ENCODE results near the gene CTDNEP1. TPM values are rescaled to one million over a fixed set of nuclear protein-coding genes. Genes with fewer than 3 reads are reported as not detected.

Gene CTDNEP1
- total and polyA plus RNA-seq, 2 donors (not counting 3 experiments of a cell fraction or from before 2014, with no cell fraction given), result 130 to 143 TPM

DNA sequence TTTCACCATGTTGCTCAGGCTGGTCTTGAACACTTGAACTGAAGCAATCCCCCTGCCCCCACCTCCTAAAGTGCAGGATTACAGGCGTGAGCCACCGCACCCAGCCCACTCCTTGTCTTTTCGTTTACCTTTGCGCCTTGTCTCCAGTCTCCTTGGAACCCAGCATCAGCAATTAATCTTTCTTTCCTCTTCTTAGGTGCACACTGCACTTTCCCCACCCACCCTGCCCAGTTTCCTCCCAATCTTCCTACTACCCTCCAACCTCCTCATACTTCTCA is 12.2 kb upstream of the CTDNEP1 start:
- no peak for TF ChIP-seq MYC (IDR thresholded peaks at IDR 0.05; ENCODE audit: low read depth, low read length)
- TF ChIP-seq JUN (IDR thresholded peaks at IDR 0.05; ENCODE audit: borderline replicate concordance, insufficient read depth, insufficient read length, low read depth), result no peak
- TF ChIP-seq GATA2 (IDR thresholded peaks at IDR 0.05; ENCODE audit: insufficient read depth, insufficient read length, low read depth, low read length), result no peak
- Histone ChIP-seq H3K9ac (replicated peaks; ENCODE audit: extremely low read depth, insufficient read depth, low read length) (no peak overlapping the region), H3K79me2 (ENCODE audit: control insufficient read depth, insufficient read depth, low read length) (no peaks in the 10 kb centered on the region), H3K9me3 (replicated peaks; ENCODE audit: control insufficient read depth, insufficient read depth, low read length) (no peaks in the 10 kb centered on the region), H3K36me3 (ENCODE audit: control insufficient read depth in 2 of 2, extremely low read depth in 1 of 2, insufficient read depth in 2 of 2, low read length in 2 of 2) (peaks cover 0 to 3% of the 10 kb centered on the region in 2 experiments), H3K4me1 (ENCODE audit: control insufficient read depth, extremely low read depth, insufficient read depth, low read length) (peaks cover 26% of the 10 kb centered on the region), H4K20me1 (replicated peaks; ENCODE audit: control insufficient read depth, extremely low read depth, insufficient read depth, low read length) (no peaks in the 10 kb centered on the region), H2AFZ (ENCODE audit: low read depth, low read length) (no peak overlapping the region), H3K4me2 (ENCODE audit: insufficient read depth, low read length) (no peak overlapping the region), H3K27ac (ENCODE audit: insufficient read depth, low read depth, low read length) (no peak overlapping the region), H3K4me3 (replicated peaks in 1 of 3; ENCODE audit: insufficient read depth in 1 of 3, low read depth in 1 of 3, low read length in 3 of 3) (no peak overlapping the region), H3K27me3 (ENCODE audit: control insufficient read depth in 2 of 2, insufficient read depth in 2 of 2, low read length in 2 of 2) (no peaks in the 10 kb centered on the region), H3K9me1 (replicated peaks; ENCODE audit: control insufficient read depth, extremely low read depth, insufficient read depth, low read length) (no peaks in the 10 kb centered on the region)
- no TSS peak for BruUV-seq (replicated peaks)
- ChIA-PET CTCF (interaction anchor here (0.6 to 1.6 kb wide), 4 partner anchors 12 to 93 kb away, joined by 3 to 4 read pairs (median 4); no protein-coding TSS in a partner anchor), POLR2A (interaction anchor here (0.6 kb wide), 1 partner anchor 668 kb away, joined by 9 read pairs; no protein-coding TSS in a partner anchor)
- dilution Hi-C loops (cut with MboI; ENCODE audit: extremely low pct_ligation_motif_present, low sequenced_read_pairs) (no loop called here), intact Hi-C loops (cut with micrococcal nuclease) (no loop called here)
- FAIRE-seq (no peak), DNase-seq (ENCODE audit: low read depth, low spot score) (no peak)

DNA sequence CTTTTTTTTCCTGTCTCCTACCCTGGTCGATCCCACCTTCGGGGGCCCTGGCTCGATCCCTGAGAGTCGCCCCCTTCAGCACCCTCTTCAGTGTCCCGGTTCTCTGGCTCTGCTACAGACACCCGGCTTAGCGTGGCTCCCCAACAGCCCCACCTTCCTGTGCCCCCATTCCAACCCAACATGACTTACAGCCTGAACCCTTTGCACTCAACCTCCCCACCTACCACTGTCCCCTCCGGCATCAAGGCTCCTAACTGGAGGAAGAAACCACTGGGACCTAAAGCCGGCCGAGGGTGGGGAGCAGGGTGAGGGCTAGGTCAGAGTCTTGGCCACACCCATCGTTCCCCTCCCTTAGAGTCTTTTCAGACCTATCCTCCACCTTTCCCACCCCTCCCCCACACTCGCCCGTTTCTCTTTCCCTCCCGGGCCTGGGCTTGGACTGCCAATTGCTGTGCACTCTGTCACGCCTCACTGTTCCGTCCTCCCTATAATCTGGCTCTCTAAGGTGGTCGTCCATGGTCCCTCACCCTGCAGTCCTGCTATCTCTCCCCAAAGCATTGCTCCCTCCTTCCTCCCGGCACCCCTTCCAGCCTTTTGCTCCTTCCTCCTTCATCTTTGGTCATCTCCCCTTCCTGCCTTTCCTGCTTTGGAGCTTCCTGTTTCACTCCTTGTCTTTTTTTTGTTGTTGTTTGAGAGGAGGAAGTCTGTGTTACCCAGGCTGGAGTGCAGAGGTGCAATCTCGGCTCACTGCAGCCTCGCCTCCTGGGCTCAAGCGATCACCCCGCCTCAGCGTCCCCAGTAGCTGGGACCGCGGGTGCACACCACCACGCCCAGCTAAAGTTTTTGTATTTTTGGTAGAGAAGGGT is 11.6 kb upstream of the CTDNEP1 start:
- Histone ChIP-seq H3K9ac (replicated peaks; ENCODE audit: extremely low read depth, insufficient read depth, low read length) (peak overlapping the region; percentile 11), H3K4me3 (replicated peaks in 1 of 3; ENCODE audit: insufficient read depth in 1 of 3, low read depth in 1 of 3, low read length in 3 of 3) (peak overlapping the region; percentile 18 to 35 (median 22)), H3K36me3 (ENCODE audit: control insufficient read depth in 2 of 2, extremely low read depth in 1 of 2, insufficient read depth in 2 of 2, low read length in 2 of 2) (peaks cover 0 to 5% of the 10 kb centered on the region in 2 experiments), H4K20me1 (replicated peaks; ENCODE audit: control insufficient read depth, extremely low read depth, insufficient read depth, low read length) (no peaks in the 10 kb centered on the region), H3K79me2 (ENCODE audit: control insufficient read depth, insufficient read depth, low read length) (no peaks in the 10 kb centered on the region), H3K9me3 (replicated peaks; ENCODE audit: control insufficient read depth, insufficient read depth, low read length) (no peaks in the 10 kb centered on the region), H2AFZ (ENCODE audit: low read depth, low read length) (peak overlapping the region; percentile 81), H3K27me3 (ENCODE audit: control insufficient read depth in 2 of 2, insufficient read depth in 2 of 2, low read length in 2 of 2) (no peaks in the 10 kb centered on the region), H3K9me1 (replicated peaks; ENCODE audit: control insufficient read depth, extremely low read depth, insufficient read depth, low read length) (no peaks in the 10 kb centered on the region), H3K4me1 (ENCODE audit: control insufficient read depth, extremely low read depth, insufficient read depth, low read length) (peaks cover 26% of the 10 kb centered on the region), H3K4me2 (ENCODE audit: insufficient read depth, low read length) (peak overlapping the region; percentile 2), H3K27ac (ENCODE audit: insufficient read depth, low read depth, low read length) (no peak overlapping the region)
- no peak for DNase-seq (ENCODE audit: low read depth, low spot score)
- peak; percentile 91 for FAIRE-seq
- POLR2A ChIA-PET, result interaction anchor here (0.6 kb wide), 1 partner anchor 667 kb away, joined by 9 read pairs; no protein-coding TSS in a partner anchor
- intact Hi-C loops (cut with micrococcal nuclease) (no loop called here), dilution Hi-C loops (cut with MboI; ENCODE audit: extremely low pct_ligation_motif_present, low sequenced_read_pairs) (no loop called here)
- no TSS peak for BruUV-seq (replicated peaks)
- CTCF ChIA-PET, result interaction anchor here (0.6 to 1.5 kb wide), 3 partner anchors 13 to 33 kb away, joined by 3 to 4 read pairs (median 3); partner anchors contain the start of gene SLC2A4
- TF ChIP-seq POLR2AphosphoS5 (IDR thresholded peaks at IDR 0.05; ENCODE audit: insufficient read depth, low read depth, low read length) (no peak), JUN (IDR thresholded peaks at IDR 0.05; ENCODE audit: borderline replicate concordance, insufficient read depth, insufficient read length, low read depth) (no peak), FOS (IDR thresholded peaks at IDR 0.05; ENCODE audit: borderline replicate concordance, insufficient read depth, low read length) (no peak), MYC (IDR thresholded peaks at IDR 0.05; ENCODE audit: low read depth, low read length) (no peak), POLR2A (IDR thresholded peaks at IDR 0.05; ENCODE audit: low read depth, low read length) (no peak), EZH2 (IDR thresholded peaks at IDR 0.05; ENCODE audit: borderline replicate concordance, low read depth, low read length, severe bottlenecking) (no peak), GATA2 (IDR thresholded peaks at IDR 0.05; ENCODE audit: insufficient read depth, insufficient read length, low read depth, low read length) (no peak)
- TF ChIP-seq, protein P1, sequence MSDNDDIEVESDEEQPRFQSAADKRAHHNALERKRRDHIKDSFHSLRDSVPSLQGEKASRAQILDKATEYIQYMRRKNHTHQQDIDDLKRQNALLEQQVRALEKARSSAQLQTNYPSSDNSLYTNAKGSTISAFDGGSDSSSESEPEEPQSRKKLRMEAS (IDR thresholded peaks at IDR 0.05; ENCODE audit: insufficient read depth, insufficient read length), result no peak
- TF ChIP-seq, protein P2, sequence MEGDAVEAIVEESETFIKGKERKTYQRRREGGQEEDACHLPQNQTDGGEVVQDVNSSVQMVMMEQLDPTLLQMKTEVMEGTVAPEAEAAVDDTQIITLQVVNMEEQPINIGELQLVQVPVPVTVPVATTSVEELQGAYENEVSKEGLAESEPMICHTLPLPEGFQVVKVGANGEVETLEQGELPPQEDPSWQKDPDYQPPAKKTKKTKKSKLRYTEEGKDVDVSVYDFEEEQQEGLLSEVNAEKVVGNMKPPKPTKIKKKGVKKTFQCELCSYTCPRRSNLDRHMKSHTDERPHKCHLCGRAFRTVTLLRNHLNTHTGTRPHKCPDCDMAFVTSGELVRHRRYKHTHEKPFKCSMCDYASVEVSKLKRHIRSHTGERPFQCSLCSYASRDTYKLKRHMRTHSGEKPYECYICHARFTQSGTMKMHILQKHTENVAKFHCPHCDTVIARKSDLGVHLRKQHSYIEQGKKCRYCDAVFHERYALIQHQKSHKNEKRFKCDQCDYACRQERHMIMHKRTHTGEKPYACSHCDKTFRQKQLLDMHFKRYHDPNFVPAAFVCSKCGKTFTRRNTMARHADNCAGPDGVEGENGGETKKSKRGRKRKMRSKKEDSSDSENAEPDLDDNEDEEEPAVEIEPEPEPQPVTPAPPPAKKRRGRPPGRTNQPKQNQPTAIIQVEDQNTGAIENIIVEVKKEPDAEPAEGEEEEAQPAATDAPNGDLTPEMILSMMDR (IDR thresholded peaks at IDR 0.05; ENCODE audit: extremely low read depth in 1 of 2, insufficient read depth in 1 of 2, low read depth in 1 of 2, low read length in 2 of 2), result no peak

Data from endothelial cell of umbilical vein (primary cell).